Progenitor cell of endocrine pancreas (in vitro differentiated cells): ENCODE results near the gene APOC4. TPM values are rescaled to one million over a fixed set of nuclear protein-coding genes. Genes with fewer than 3 reads are reported as not detected.
A peak's percentile ranks its signal among the peaks of the same experiment; 100 is the strongest.

Experiments used
- DNase-seq: peaks from one replicate; pipeline ENCODE4 v3.0.0; 2021; ENCODE audit warnings: low spot score; ENCODE audit not compliant: unreplicated experiment
- H3K27ac Mint-ChIP-seq: 2 replicates; pipeline ENCODE4 v1.8.0; 2021; ENCODE audit warnings: mild to moderate bottlenecking, moderate library complexity, mixed read lengths
- H3K27me3 Mint-ChIP-seq: 2 replicates; pipeline ENCODE4 v1.8.0; 2021; ENCODE audit warnings: mixed read lengths
- H3K36me3 Mint-ChIP-seq: 2 replicates; pipeline ENCODE4 v1.8.0; 2022; ENCODE audit warnings: mixed read lengths; ENCODE audit not compliant: insufficient read depth
- H3K4me1 Mint-ChIP-seq: 2 replicates; pipeline ENCODE4 v1.8.0; 2021; ENCODE audit warnings: low read depth, mixed read lengths
- H3K4me3 Mint-ChIP-seq: 2 replicates; pipeline ENCODE4 v1.8.0; 2021; ENCODE audit warnings: low read depth, mild to moderate bottlenecking, moderate library complexity, mixed read lengths
- H3K9me3 Mint-ChIP-seq: 2 replicates; pipeline ENCODE4 v1.8.0; 2021; ENCODE audit warnings: low read depth, mixed read lengths
- CTCF ChIP-seq: fragments of 200-600 bp; sonication (generic); IDR thresholded peaks from one replicate; pipeline ENCODE4 v1.5.0; 2021; ENCODE audit warnings: antibody characterized with exemption, mild to moderate bottlenecking; ENCODE audit not compliant: unreplicated experiment
- total RNA-seq: library from RNA; stranded (reverse); gene quantifications from 2 replicates; pipeline ENCODE4 v1.2.1, GENCODE V29; 2021

The APOC4 gene
- total RNA-seq, 1 donor from 2014 or later: not detected

GRCh38 chr19:44959691-44960090, 17.7 kb downstream of the APOC4 start:
- Mint-ChIP-seq H3K4me1 (peaks cover 16% of the 10 kb centered on the region), H3K36me3 (peaks cover 5% of the 10 kb centered on the region), H3K27ac (peak overlapping the region; percentile 17), H3K4me3 (no peak overlapping the region), H3K9me3 (no peaks in the 10 kb centered on the region), H3K27me3 (no peaks in the 10 kb centered on the region)
- DNase-seq: no peak
- TF ChIP-seq CTCF: no peak

- Mint-ChIP-seq H3K4me1 (peaks cover 11% of the 10 kb centered on the region), H3K27ac (no peak overlapping the region), H3K9me3 (no peaks in the 10 kb centered on the region), H3K4me3 (no peak overlapping the region), H3K36me3 (peaks cover 5% of the 10 kb centered on the region), H3K27me3 (no peaks in the 10 kb centered on the region)
- no peak for DNase-seq
- TF ChIP-seq CTCF: no peak
These were observed 19.1 kb downstream of the APOC4 start for GRCh38 chr19:44960906-44961728.

GRCh38 chr19:44961821-44962220, 19.8 kb downstream of the APOC4 start:
- DNase-seq: no peak
- TF ChIP-seq CTCF: no peak
- no peak overlapping the region for H3K4me3 Mint-ChIP-seq
- H3K9me3 Mint-ChIP-seq: no peaks in the 10 kb centered on the region
- H3K27ac Mint-ChIP-seq: no peak overlapping the region
- H3K4me1 Mint-ChIP-seq: peaks cover 4% of the 10 kb centered on the region
- H3K36me3 Mint-ChIP-seq: peaks cover 5% of the 10 kb centered on the region
- H3K27me3 Mint-ChIP-seq: no peaks in the 10 kb centered on the region

- no peak overlapping the region for H3K4me3 Mint-ChIP-seq
- no peak for TF ChIP-seq CTCF
These were observed 26.1 kb downstream of the APOC4 start for GRCh38 chr19:44968118-44968517.

GRCh38 chr19:44968670-44969069, 26.6 kb downstream of the APOC4 start:
- peaks cover 6% of the 10 kb centered on the region for H3K36me3 Mint-ChIP-seq
- no peaks in the 10 kb centered on the region for H3K9me3 Mint-ChIP-seq
- H3K27me3 Mint-ChIP-seq: no peaks in the 10 kb centered on the region
- H3K27ac Mint-ChIP-seq: no peak overlapping the region
- no peak overlapping the region for H3K4me3 Mint-ChIP-seq
- TF ChIP-seq CTCF: no peak
- no peaks in the 10 kb centered on the region for H3K4me1 Mint-ChIP-seq
- no peak for DNase-seq

More at GRCh38 chr19:44968118-44968517, 26.1 kb downstream of the APOC4 start:
- Mint-ChIP-seq H3K27me3 (no peaks in the 10 kb centered on the region), H3K4me1 (no peaks in the 10 kb centered on the region), H3K36me3 (peaks cover 6% of the 10 kb centered on the region), H3K9me3 (no peaks in the 10 kb centered on the region), H3K27ac (no peak overlapping the region)
- DNase-seq: no peak
